K562 (cell line): ENCODE results near the gene ZBTB8B. TPM values are rescaled to one million over a fixed set of nuclear protein-coding genes. Genes with fewer than 3 reads are reported as not detected.
A peak's percentile ranks its signal among the peaks of the same experiment; 100 is the strongest.

ENCODE experiments used
- CBX8 ChIP-seq: fragments of 200-600 bp; sonication (generic); IDR thresholded peaks from 2 replicates; pipeline ENCODE4 v1.6.1; 2012; ENCODE audit warnings: borderline replicate concordance, mixed run types, low read depth, mild to moderate bottlenecking, moderate library complexity, mixed read lengths, low read length, control low read depth, inconsistent platforms; ENCODE audit not compliant: poor library complexity, severe bottlenecking; ENCODE audit errors: extremely low read depth
- CREBBP ChIP-seq: IDR thresholded peaks from one replicate; pipeline ENCODE4 v1.6.1; 2012; ENCODE audit warnings: low read depth, mild to moderate bottlenecking, control low read depth, inconsistent platforms, low read length
- GABPB1 ChIP-seq: sonication (generic); formaldehyde crosslinking; IDR thresholded peaks from 2 replicates; pipeline ENCODE4 v1.8.0; 2022; ENCODE audit warnings: mild to moderate bottlenecking, missing genetic modification reagents
- HDAC2 ChIP-seq: fragments of 450-650 bp; IDR thresholded peaks from 2 replicates; pipeline ENCODE4 v1.6.1; 2016; ENCODE audit warnings: mild to moderate bottlenecking
- HES1 ChIP-seq: fragments of 450-650 bp; IDR thresholded peaks from 2 replicates; pipeline ENCODE4 v1.6.1; 2016; ENCODE audit warnings: low read depth, mild to moderate bottlenecking, moderate library complexity
- IFI16 ChIP-seq: fragments of 250-450 bp; sonication (Bioruptor Pico); IDR thresholded peaks from 2 replicates; pipeline ENCODE4 v2.1.2; 2022; ENCODE audit warnings: mild to moderate bottlenecking, inconsistent platforms
- JUN ChIP-seq, 2 experiments: sonication (generic) in 1 of 2; formaldehyde crosslinking in 1 of 2; IDR thresholded peaks; 2 replicates each; pipeline versions ENCODE4 v1.6.1 to v1.8.0; 2012 to 2022; ENCODE audit warnings: borderline replicate concordance in 2 of 2, mild to moderate bottlenecking in 2 of 2, improper control_type of control experiment in 1 of 2, low read depth in 1 of 2, low read length in 1 of 2, missing genetic modification reagents in 1 of 2
- KHSRP ChIP-seq: fragments of 450-650 bp; IDR thresholded peaks from 2 replicates; pipeline ENCODE4 v1.6.1; 2017
- KLF6 ChIP-seq: fragments of 250-450 bp; sonication (Bioruptor Pico); IDR thresholded peaks from 2 replicates; pipeline ENCODE4 v1.4.0; 2020; ENCODE audit warnings: mild to moderate bottlenecking, moderate library complexity, borderline replicate concordance
- MAX ChIP-seq: sonication (generic); formaldehyde crosslinking; IDR thresholded peaks from 2 replicates; pipeline ENCODE4 v1.9.0; 2022; ENCODE audit warnings: mild to moderate bottlenecking, missing genetic modification reagents
- MTA1 ChIP-seq: fragments of 450-650 bp; IDR thresholded peaks from 2 replicates; pipeline ENCODE4 v1.6.1; 2017; ENCODE audit warnings: borderline replicate concordance
- PCBP2 ChIP-seq: fragments of 200-400 bp; formaldehyde crosslinking; IDR thresholded peaks from 2 replicates; pipeline ENCODE4 v1.6.1; 2018; ENCODE audit warnings: low read length, low read depth, mild to moderate bottlenecking, moderate library complexity; ENCODE audit not compliant: poor library complexity, severe bottlenecking
- POLR2H ChIP-seq: IDR thresholded peaks from 2 replicates; pipeline ENCODE4 v1.6.1; 2016; ENCODE audit warnings: missing genetic modification characterization, low read depth, mild to moderate bottlenecking, control low read depth, missing compliant biosample characterization, moderate library complexity
- SMAD1 ChIP-seq: fragments of 150-350 bp; IDR thresholded peaks from 2 replicates; pipeline ENCODE4 v1.6.1; 2014; ENCODE audit warnings: low read length, low read depth; ENCODE audit not compliant: partially characterized antibody
- SMARCA5 ChIP-seq: fragments of 450-650 bp; IDR thresholded peaks from 2 replicates; pipeline ENCODE4 v1.6.1; 2016
- TAF1 ChIP-seq: IDR thresholded peaks from 2 replicates; pipeline ENCODE4 v1.6.1; 2011; ENCODE audit warnings: mild to moderate bottlenecking, low read length, moderate library complexity; ENCODE audit not compliant: insufficient read depth, control insufficient read depth, severe bottlenecking; ENCODE audit errors: extremely low read depth
- VEZF1 ChIP-seq: fragments of 200-800 bp; sonication (Bioruptor generic); IDR thresholded peaks from 2 replicates; pipeline ENCODE4 v1.6.1; 2017; ENCODE audit warnings: missing genetic modification characterization, missing compliant biosample characterization
- XRCC5 ChIP-seq: fragments of 200-400 bp; formaldehyde crosslinking; IDR thresholded peaks from 2 replicates; pipeline ENCODE4 v1.6.1; 2017; ENCODE audit warnings: low read depth, mild to moderate bottlenecking, low read length
- ZNF217 ChIP-seq: sonication (generic); formaldehyde crosslinking; IDR thresholded peaks from 2 replicates; pipeline ENCODE4 v1.8.0; 2022; ENCODE audit warnings: mild to moderate bottlenecking, missing genetic modification reagents
- ZNF282 ChIP-seq: sonication (generic); formaldehyde crosslinking; IDR thresholded peaks from 2 replicates; pipeline ENCODE4 v1.8.1; 2023; ENCODE audit warnings: missing genetic modification reagents
- ZNF395 ChIP-seq: fragments of 200-800 bp; sonication (Bioruptor generic); IDR thresholded peaks from 2 replicates; pipeline ENCODE4 v1.6.1; 2017; ENCODE audit warnings: missing genetic modification characterization, missing compliant biosample characterization
- ZNF586 ChIP-seq: fragments of 450-650 bp; formaldehyde crosslinking; conservative IDR thresholded peaks from 2 replicates; pipeline ENCODE4 v1.4.0; 2020; ENCODE audit warnings: mild to moderate bottlenecking, moderate library complexity
- ZNF589 ChIP-seq: fragments of 200-800 bp; sonication (Bioruptor generic); IDR thresholded peaks from 2 replicates; pipeline ENCODE4 v1.6.1; 2016; ENCODE audit warnings: low read depth, missing genetic modification characterization, missing compliant biosample characterization
- ZNF780A ChIP-seq: fragments of 250-450 bp; sonication (Bioruptor Pico); IDR thresholded peaks from 2 replicates; pipeline ENCODE4 v1.5.0; 2021; ENCODE audit warnings: mild to moderate bottlenecking
- polyA plus RNA-seq, 8 experiments: library from polyadenylated mRNA; depleted of rRNA in 4 of 8; stranded (reverse) in 5 of 8; unstranded in 3 of 8; fragments of >200 nt; fragmentation: Nextera tagmentation in 2 of 8; fragmentation: Illumina TruSeq in 1 of 8; extraction: Ambion mirVana in 2 of 8; extraction: Trizol in 1 of 8; gene quantifications; 2 replicates each; pipeline versions ENCODE4 v1.2.1 to v1.2.3, GENCODE V29; 2011 to 2014; ENCODE audit warnings: inconsistent platforms in 1 of 8, missing spikeins in 1 of 8
- total RNA-seq, 7 experiments: library from RNA; depleted of rRNA in 6 of 7; stranded (reverse); fragments of >200 nt in 6 of 7; fragmentation: Illumina TruSeq in 2 of 7; extraction: Trizol in 2 of 7; gene quantifications; 2 replicates each; pipeline versions ENCODE4 v1.2.1 to v1.2.3, GENCODE V29; 2011 to 2021; ENCODE audit warnings: low replicate concordance in 1 of 7

Gene ZBTB8B
- total and polyA plus RNA-seq, 9 of the 15 experiments (the other 6 are each of a cell fraction or from before 2014, with no cell fraction given): not detected

- TF ChIP-seq POLR2H (tag): peak; percentile 73
- TF ChIP-seq ZNF395 (CRISPR knock-in tag): peak; percentile 42; the same call in 1 of the 2 replicates
- TF ChIP-seq MTA1: no peak
- no peak for TF ChIP-seq JUN (IDR thresholded peaks at IDR 0.05; ENCODE audit: borderline replicate concordance, low read depth, low read length)
- peak; percentile 18; the same call in 1 of the 2 replicates for TF ChIP-seq JUN (CRISPR knock-in tag; IDR thresholded peaks at IDR 0.05; ENCODE audit: borderline replicate concordance)
- no peak for TF ChIP-seq KLF6 (CRISPR knock-in tag)
- TF ChIP-seq CBX8: no peak
- no peak for TF ChIP-seq ZNF780A (CRISPR knock-in tag)
- TF ChIP-seq CREBBP: no peak
- TF ChIP-seq GABPB1 (CRISPR knock-in tag): no peak; the same call in 1 of the 2 replicates
- no peak for TF ChIP-seq PCBP2
- TF ChIP-seq HDAC2: no peak
- TF ChIP-seq IFI16 (CRISPR knock-in tag): no peak
- peak; percentile 44 for TF ChIP-seq VEZF1
- no peak for TF ChIP-seq ZNF217 (CRISPR knock-in tag)
- no peak for TF ChIP-seq SMARCA5
- no peak for TF ChIP-seq XRCC5
- TF ChIP-seq MAX (CRISPR knock-in tag): 0 out of 2 replicates have a peak, but pooled peaks have one; percentile 27
- TF ChIP-seq KHSRP: no peak
- no peak for TF ChIP-seq ZNF586 (CRISPR knock-in tag)
- TF ChIP-seq ZNF282 (CRISPR knock-in tag): no peak
- no peak for TF ChIP-seq HES1
- peak; percentile 54 for TF ChIP-seq TAF1
- no peak for TF ChIP-seq SMAD1
- TF ChIP-seq ZNF589 (CRISPR knock-in tag): no peak
These were observed 35.7 kb downstream of the ZBTB8B start (continued) for GRCh38 chr1:32500387-32501209.
